Hepatocyte (in vitro differentiated cells): ENCODE measurements around the gene ATG14.

Source experiments
- EZH2 ChIP-seq: fragments of 200-600 bp; sonication (generic); IDR thresholded peaks from 2 replicates; pipeline ENCODE4 v1.6.1; 2016; ENCODE audit warnings: antibody characterized with exemption, mild to moderate bottlenecking, borderline replicate concordance
- TF ChIP-seq, protein P1 (sequence below): fragments of 200-600 bp; sonication (generic); IDR thresholded peaks from 2 replicates; pipeline ENCODE4 v1.5.1; 2016; ENCODE audit warnings: antibody characterized with exemption, mild to moderate bottlenecking; ENCODE audit not compliant: poor library complexity

- TF ChIP-seq, protein P1, sequence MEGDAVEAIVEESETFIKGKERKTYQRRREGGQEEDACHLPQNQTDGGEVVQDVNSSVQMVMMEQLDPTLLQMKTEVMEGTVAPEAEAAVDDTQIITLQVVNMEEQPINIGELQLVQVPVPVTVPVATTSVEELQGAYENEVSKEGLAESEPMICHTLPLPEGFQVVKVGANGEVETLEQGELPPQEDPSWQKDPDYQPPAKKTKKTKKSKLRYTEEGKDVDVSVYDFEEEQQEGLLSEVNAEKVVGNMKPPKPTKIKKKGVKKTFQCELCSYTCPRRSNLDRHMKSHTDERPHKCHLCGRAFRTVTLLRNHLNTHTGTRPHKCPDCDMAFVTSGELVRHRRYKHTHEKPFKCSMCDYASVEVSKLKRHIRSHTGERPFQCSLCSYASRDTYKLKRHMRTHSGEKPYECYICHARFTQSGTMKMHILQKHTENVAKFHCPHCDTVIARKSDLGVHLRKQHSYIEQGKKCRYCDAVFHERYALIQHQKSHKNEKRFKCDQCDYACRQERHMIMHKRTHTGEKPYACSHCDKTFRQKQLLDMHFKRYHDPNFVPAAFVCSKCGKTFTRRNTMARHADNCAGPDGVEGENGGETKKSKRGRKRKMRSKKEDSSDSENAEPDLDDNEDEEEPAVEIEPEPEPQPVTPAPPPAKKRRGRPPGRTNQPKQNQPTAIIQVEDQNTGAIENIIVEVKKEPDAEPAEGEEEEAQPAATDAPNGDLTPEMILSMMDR, result no peak
- TF ChIP-seq EZH2, result no peak
These were observed 24.5 kb downstream of the ATG14 start for GRCh38 chr14:55387121-55387520.
